HepG2 (cell line): Measurements from ENCODE around the gene JPH4. TPM values are rescaled to one million over a fixed set of nuclear protein-coding genes. Genes with fewer than 3 reads are reported as not detected.

Experiments used
- ARNT ChIP-seq: fragments of 450-650 bp; IDR thresholded peaks from 2 replicates; pipeline ENCODE4 v1.6.1; 2017
- ATF2 ChIP-seq: sonication (generic); formaldehyde crosslinking; IDR thresholded peaks from 2 replicates; pipeline ENCODE4 v1.4.0; 2020; ENCODE audit warnings: missing genetic modification reagents
- FLYWCH1 ChIP-seq: sonication (generic); formaldehyde crosslinking; IDR thresholded peaks from 2 replicates; pipeline ENCODE4 v1.8.1; 2023; ENCODE audit warnings: mild to moderate bottlenecking, missing genetic modification reagents
- FOXK1 ChIP-seq: sonication (generic); formaldehyde crosslinking; IDR thresholded peaks from 2 replicates; pipeline ENCODE4 v1.4.0; 2020; ENCODE audit warnings: low read depth, missing genetic modification reagents, borderline replicate concordance
- HNRNPUL1 ChIP-seq: fragments of 200-400 bp; formaldehyde crosslinking; IDR thresholded peaks from 2 replicates; pipeline ENCODE4 v1.6.1; 2017; ENCODE audit warnings: low read depth, mild to moderate bottlenecking, low read length, moderate library complexity
- MAFF ChIP-seq: IDR thresholded peaks from 2 replicates; pipeline ENCODE4 v1.6.1; 2011; ENCODE audit warnings: low read depth, low read length, improper control_type of control experiment
- MAFG ChIP-seq: sonication (generic); formaldehyde crosslinking; IDR thresholded peaks from 2 replicates; pipeline ENCODE4 v1.5.1; 2020; ENCODE audit warnings: mild to moderate bottlenecking, missing genetic modification reagents
- MEF2D ChIP-seq: sonication (generic); formaldehyde crosslinking; IDR thresholded peaks from 2 replicates; pipeline ENCODE4 v1.5.1; 2020; ENCODE audit warnings: mild to moderate bottlenecking, missing genetic modification reagents
- MNT ChIP-seq: fragments of 450-650 bp; IDR thresholded peaks from 2 replicates; pipeline ENCODE4 v1.6.1; 2016
- MXD4 ChIP-seq: IDR thresholded peaks from 2 replicates; pipeline ENCODE4 v1.6.1; 2016; ENCODE audit warnings: mild to moderate bottlenecking, missing biosample characterization, missing genetic modification reagents
- PITX1 ChIP-seq: sonication (generic); formaldehyde crosslinking; IDR thresholded peaks from 2 replicates; pipeline ENCODE4 v1.5.1; 2020; ENCODE audit warnings: mild to moderate bottlenecking, missing genetic modification reagents
- PRDM15 ChIP-seq: sonication (generic); formaldehyde crosslinking; IDR thresholded peaks from 2 replicates; pipeline ENCODE4 v1.4.0; 2020; ENCODE audit warnings: missing genetic modification reagents
- PRMT3 ChIP-seq: sonication (generic); formaldehyde crosslinking; IDR thresholded peaks from 2 replicates; pipeline ENCODE4 v1.8.1; 2022; ENCODE audit warnings: low read depth, mild to moderate bottlenecking, moderate library complexity, missing genetic modification reagents, borderline replicate concordance
- RXRB ChIP-seq: IDR thresholded peaks from 2 replicates; pipeline ENCODE4 v1.6.1; 2016; ENCODE audit warnings: borderline replicate concordance, missing genetic modification reagents, missing compliant biosample characterization
- SCMH1 ChIP-seq: sonication (generic); formaldehyde crosslinking; IDR thresholded peaks from 2 replicates; pipeline ENCODE4 v1.9.0; 2021; ENCODE audit warnings: missing genetic modification reagents, mild to moderate bottlenecking, borderline replicate concordance
- SYNCRIP ChIP-seq: fragments of 200-400 bp; formaldehyde crosslinking; IDR thresholded peaks from 2 replicates; pipeline ENCODE4 v1.6.1; 2018; ENCODE audit warnings: mild to moderate bottlenecking, low read depth, low read length; ENCODE audit not compliant: insufficient read depth
- THAP7 ChIP-seq: sonication (generic); formaldehyde crosslinking; IDR thresholded peaks from 2 replicates; pipeline ENCODE4 v1.8.1; 2023; ENCODE audit warnings: mild to moderate bottlenecking, missing genetic modification reagents
- U2AF1 ChIP-seq: fragments of 200-400 bp; formaldehyde crosslinking; optimal IDR thresholded peaks from 2 replicates; pipeline ENCODE3; 2017; ENCODE audit warnings: mild to moderate bottlenecking, low read depth, low read length
- ZFP41 ChIP-seq: sonication (generic); formaldehyde crosslinking; IDR thresholded peaks from 2 replicates; pipeline ENCODE4 v1.4.0; 2020; ENCODE audit warnings: mild to moderate bottlenecking, missing genetic modification reagents, borderline replicate concordance
- ZHX1 ChIP-seq: sonication (generic); formaldehyde crosslinking; IDR thresholded peaks from 2 replicates; pipeline ENCODE4 v1.8.1; 2022; ENCODE audit warnings: low read depth, mild to moderate bottlenecking, missing genetic modification reagents
- ZNF121 ChIP-seq: sonication (generic); formaldehyde crosslinking; IDR thresholded peaks from 2 replicates; pipeline ENCODE4 v1.5.0; 2020; ENCODE audit warnings: mild to moderate bottlenecking, missing genetic modification reagents
- ZSCAN20 ChIP-seq: sonication (generic); formaldehyde crosslinking; IDR thresholded peaks from 2 replicates; pipeline ENCODE4 v1.4.0; 2020; ENCODE audit warnings: missing genetic modification reagents, mild to moderate bottlenecking, borderline replicate concordance
- polyA plus RNA-seq, 8 experiments: library from polyadenylated mRNA; depleted of rRNA in 3 of 8; stranded (reverse) in 7 of 8; unstranded in 1 of 8; fragments of >200 nt; fragmentation: Illumina TruSeq in 4 of 8; extraction: Trizol in 4 of 8; gene quantifications; 2 replicates each; pipeline versions ENCODE4 v1.2.1 to v1.2.3, GENCODE V29; 2011 to 2016; ENCODE audit warnings: low read depth in 4 of 8, missing spikeins in 1 of 8, mixed read lengths in 1 of 8; ENCODE audit not compliant: insufficient read depth in 1 of 8
- total RNA-seq, 5 experiments: library from RNA; depleted of rRNA; stranded (reverse); fragments of >200 nt; fragmentation: Illumina TruSeq; extraction: Trizol; gene quantifications; 2 replicates each; pipeline ENCODE4 v1.2.3, GENCODE V29; 2016; ENCODE audit warnings: low read depth in 1 of 5

Gene JPH4
- total and polyA plus RNA-seq, 2 of the 13 experiments (the other 11 are each of a cell fraction or from before 2014, with no cell fraction given): 0.08 to 0.22 TPM

GRCh38 chr14:23601424-23601823, 22.8 kb upstream of the JPH4 start (continued):
- TF ChIP-seq MNT (no peak), MEF2D (no peak), MXD4 (no peak), MAFF (no peak), ARNT (no peak), RXRB (no peak), SYNCRIP (no peak), SCMH1 (CRISPR knock-in tag) (no peak), U2AF1 (no peak), THAP7 (no peak), ZNF121 (CRISPR knock-in tag) (no peak), ZFP41 (no peak), FLYWCH1 (CRISPR knock-in tag) (no peak), PRMT3 (no peak), PRDM15 (CRISPR knock-in tag) (no peak), ATF2 (no peak), FOXK1 (CRISPR knock-in tag) (no peak), ZSCAN20 (CRISPR knock-in tag) (no peak), HNRNPUL1 (no peak), ZHX1 (no peak), PITX1 (CRISPR knock-in tag) (no peak), MAFG (CRISPR knock-in tag) (no peak)
